PFSK-1 (cell line): ENCODE data around the gene ANKRD33B.

ENCODE experiments used
- FOXP2 ChIP-seq: optimal IDR thresholded peaks from 2 replicates; pipeline ENCODE3; 2011; ENCODE audit warnings: borderline replicate concordance, control low read depth, inconsistent platforms; ENCODE audit not compliant: insufficient read depth; ENCODE audit errors: extremely low read length, extremely low read depth
- POLR2AphosphoS5 ChIP-seq: IDR thresholded peaks from 2 replicates; pipeline ENCODE4 v1.6.1; 2012; ENCODE audit warnings: low read depth, mild to moderate bottlenecking, control low read depth, low read length, moderate library complexity
- SIN3A ChIP-seq: IDR thresholded peaks from 2 replicates; pipeline ENCODE4 v1.6.1; 2012; ENCODE audit warnings: mild to moderate bottlenecking, low read length, moderate library complexity, borderline replicate concordance; ENCODE audit not compliant: insufficient read depth
- TAF1 ChIP-seq: IDR thresholded peaks from 2 replicates; pipeline ENCODE4 v1.6.1; 2012; ENCODE audit warnings: low read length, control low read depth, borderline replicate concordance; ENCODE audit not compliant: insufficient read depth
- TF ChIP-seq, protein P1 (sequence below), 2 experiments: IDR thresholded peaks; 2 replicates each; pipeline versions ENCODE4 v1.6.1 to v1.8.0; 2011 to 2012; ENCODE audit warnings: low read depth in 2 of 2, low read length in 2 of 2, control low read depth in 1 of 2, inconsistent platforms in 1 of 2, mild to moderate bottlenecking in 1 of 2, moderate library complexity in 1 of 2; ENCODE audit not compliant: insufficient read depth in 1 of 2

ANKRD33B gene

DNA sequence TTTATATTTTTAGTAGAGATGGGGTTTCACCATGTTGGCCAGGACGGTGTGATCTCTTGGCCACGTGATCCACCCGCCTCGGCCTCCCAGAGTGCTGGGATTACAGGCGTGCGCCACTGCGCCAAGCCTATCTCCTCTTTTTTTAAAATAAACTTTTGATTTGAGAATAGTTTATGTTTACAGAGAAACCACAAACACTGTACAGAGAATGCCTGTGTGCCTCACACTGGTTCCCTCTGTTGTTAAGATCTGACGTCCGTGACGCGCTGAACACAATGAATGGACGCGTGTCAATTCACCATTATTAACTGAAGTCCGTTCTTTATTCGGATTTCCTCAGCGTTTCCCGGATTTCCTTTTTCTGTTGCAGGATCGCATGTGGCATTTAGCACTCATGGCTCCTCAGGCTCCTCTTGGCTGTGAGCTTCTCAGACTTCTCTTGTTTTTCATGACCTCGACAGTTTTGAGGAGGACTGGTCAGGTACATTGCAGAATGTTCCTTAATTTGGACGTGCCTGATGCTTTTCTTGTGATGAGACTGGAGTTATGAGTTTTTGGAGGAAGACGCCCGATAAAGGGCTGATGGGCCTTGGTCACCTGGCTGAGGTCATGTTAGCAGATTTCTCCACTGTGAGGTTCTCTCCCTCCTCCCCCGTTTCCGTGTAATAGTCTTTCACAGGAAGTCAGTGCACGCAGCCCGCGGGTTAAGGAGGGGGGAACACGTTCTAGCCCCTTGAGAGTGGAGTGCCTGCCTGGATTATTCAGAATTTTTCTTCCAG is 69.6 kb downstream of the ANKRD33B start:
- TF ChIP-seq TAF1 = no peak
- TF ChIP-seq, protein P1, sequence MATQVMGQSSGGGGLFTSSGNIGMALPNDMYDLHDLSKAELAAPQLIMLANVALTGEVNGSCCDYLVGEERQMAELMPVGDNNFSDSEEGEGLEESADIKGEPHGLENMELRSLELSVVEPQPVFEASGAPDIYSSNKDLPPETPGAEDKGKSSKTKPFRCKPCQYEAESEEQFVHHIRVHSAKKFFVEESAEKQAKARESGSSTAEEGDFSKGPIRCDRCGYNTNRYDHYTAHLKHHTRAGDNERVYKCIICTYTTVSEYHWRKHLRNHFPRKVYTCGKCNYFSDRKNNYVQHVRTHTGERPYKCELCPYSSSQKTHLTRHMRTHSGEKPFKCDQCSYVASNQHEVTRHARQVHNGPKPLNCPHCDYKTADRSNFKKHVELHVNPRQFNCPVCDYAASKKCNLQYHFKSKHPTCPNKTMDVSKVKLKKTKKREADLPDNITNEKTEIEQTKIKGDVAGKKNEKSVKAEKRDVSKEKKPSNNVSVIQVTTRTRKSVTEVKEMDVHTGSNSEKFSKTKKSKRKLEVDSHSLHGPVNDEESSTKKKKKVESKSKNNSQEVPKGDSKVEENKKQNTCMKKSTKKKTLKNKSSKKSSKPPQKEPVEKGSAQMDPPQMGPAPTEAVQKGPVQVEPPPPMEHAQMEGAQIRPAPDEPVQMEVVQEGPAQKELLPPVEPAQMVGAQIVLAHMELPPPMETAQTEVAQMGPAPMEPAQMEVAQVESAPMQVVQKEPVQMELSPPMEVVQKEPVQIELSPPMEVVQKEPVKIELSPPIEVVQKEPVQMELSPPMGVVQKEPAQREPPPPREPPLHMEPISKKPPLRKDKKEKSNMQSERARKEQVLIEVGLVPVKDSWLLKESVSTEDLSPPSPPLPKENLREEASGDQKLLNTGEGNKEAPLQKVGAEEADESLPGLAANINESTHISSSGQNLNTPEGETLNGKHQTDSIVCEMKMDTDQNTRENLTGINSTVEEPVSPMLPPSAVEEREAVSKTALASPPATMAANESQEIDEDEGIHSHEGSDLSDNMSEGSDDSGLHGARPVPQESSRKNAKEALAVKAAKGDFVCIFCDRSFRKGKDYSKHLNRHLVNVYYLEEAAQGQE (IDR thresholded peaks at IDR 0.05; ENCODE audit: insufficient read depth in 1 of 2, low read depth in 2 of 2, low read length in 2 of 2) = no peak
- no peak for TF ChIP-seq FOXP2
- no peak for TF ChIP-seq SIN3A
- no peak for TF ChIP-seq POLR2AphosphoS5

DNA sequence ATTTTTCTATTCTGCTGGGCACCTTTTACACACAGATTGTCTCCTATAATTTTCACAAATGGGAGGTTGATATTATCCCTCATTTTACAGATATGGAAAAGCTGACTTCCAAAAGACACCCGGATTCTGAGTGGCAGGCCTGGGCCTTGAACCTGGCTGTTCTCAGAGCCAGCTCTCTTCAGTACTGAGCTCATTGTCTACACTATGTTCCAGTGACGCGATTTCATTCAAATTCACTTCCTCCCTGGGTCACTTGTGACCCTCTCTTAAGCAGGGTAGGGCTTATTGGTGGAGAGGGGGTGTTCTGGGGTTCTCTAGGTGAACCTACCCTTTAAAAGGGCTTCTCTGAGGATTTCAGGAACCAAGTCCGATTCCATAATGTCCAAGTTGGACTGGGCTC is 70.2 kb downstream of the ANKRD33B start:
- TF ChIP-seq TAF1 = no peak
- TF ChIP-seq POLR2AphosphoS5 = no peak
- TF ChIP-seq SIN3A = no peak
- TF ChIP-seq FOXP2 = no peak
- TF ChIP-seq, protein P1 (IDR thresholded peaks at IDR 0.05; ENCODE audit: insufficient read depth in 1 of 2, low read depth in 2 of 2, low read length in 2 of 2) = no peak

DNA sequence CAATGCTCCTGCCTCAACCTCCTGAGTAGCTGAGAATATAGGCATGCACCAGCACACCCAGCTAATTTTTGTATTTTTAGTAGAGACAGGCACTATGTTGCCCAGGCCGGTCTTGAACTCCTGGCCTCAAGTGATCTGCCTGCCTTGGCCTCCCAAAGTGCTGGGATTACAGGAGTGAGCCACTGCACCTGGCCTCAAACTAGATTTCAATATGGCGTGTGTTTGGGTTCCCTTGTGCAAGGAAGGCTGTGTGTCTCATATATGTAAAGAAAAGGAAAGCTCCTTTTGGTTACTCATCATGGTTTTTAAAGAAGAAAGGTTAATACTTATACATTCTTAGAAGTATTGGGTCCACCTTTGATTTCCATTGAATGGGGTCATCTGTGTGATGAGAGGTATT is 70.7 kb downstream of the ANKRD33B start:
- no peak for TF ChIP-seq POLR2AphosphoS5
- no peak for TF ChIP-seq FOXP2

DNA sequence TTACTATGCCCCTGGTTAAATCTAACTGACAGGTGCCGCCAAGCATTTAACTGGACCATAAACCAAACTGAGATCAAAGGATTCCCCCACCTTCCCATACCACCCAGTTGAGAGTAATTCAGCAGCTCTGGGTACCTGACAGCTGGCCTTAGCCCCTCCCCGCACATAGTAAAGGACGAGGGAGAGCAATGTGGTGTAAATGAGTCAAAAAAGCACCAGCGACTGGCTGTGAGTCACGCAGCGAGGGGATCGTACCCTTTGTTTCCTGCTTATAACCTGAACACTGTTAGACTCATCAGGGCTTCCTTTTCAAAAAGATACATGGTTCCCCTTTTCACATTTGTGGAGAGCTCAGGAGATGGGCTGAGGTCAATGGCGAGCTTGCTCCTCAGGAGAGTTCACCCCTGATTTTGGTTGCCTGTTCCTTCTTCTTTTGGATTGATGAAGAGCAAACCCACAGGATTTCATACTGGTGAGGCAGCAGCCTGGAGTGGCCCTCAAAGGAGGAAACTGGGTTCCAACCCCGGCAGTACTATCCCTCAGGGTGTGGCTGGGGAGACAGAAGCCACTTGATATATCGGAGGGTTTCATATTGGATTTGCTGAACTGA is 71.5 kb downstream of the ANKRD33B start:
- no peak for TF ChIP-seq FOXP2
- TF ChIP-seq, protein P1 (IDR thresholded peaks at IDR 0.05; ENCODE audit: insufficient read depth in 1 of 2, low read depth in 2 of 2, low read length in 2 of 2) = no peak

DNA sequence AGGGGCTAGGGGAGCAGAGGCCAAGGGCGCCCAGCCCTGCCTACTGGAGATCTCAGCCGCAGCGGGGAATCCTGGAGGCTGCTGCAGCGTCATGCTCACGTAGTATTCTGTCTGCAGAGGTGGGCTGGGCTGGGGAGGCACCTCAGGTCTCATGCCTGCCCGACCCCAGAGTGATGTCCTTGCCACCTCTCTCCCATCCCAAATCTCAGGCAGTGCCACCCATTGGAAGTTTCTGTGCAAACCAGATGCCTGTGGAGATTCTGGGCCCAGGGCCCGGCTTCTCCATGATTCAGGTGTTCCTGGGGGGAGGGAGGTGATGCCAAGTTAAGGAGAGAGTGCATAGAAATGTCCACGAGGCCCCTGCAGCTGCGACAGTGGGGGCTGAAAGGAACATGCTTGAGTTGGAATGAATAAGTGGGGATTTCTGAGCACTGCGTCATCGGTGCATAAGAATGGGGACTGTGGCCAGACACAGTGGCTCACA is 72.0 kb downstream of the ANKRD33B start:
- TF ChIP-seq, protein P1 (IDR thresholded peaks at IDR 0.05; ENCODE audit: insufficient read depth in 1 of 2, low read depth in 2 of 2, low read length in 2 of 2) = no peak
- TF ChIP-seq TAF1 (no peak), SIN3A (no peak)
